ENCODE data around the gene CEP19.

CEP19 gene, protein sequence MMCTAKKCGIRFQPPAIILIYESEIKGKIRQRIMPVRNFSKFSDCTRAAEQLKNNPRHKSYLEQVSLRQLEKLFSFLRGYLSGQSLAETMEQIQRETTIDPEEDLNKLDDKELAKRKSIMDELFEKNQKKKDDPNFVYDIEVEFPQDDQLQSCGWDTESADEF

GRCh38 chr3:196711838-196712513, at the start of gene CEP19, which contains the start of gene PIGX:
Gene CEP19, minus strand, starts transcription at chr3:196712250. Its CDS starts 3,593 bp downstream, at chr3:196708657.
Gene PIGX, plus strand, starts transcription at chr3:196712377.
- TF ChIP-seq EP300 (IDR thresholded peaks at IDR 0.05; ENCODE audit: borderline replicate concordance): peak; percentile 41; the same call in 1 of the 2 replicates
- 0 out of 2 replicates have a peak, but pooled peaks have one; percentile 4 for TF ChIP-seq USF1 (IDR thresholded peaks at IDR 0.05)
- TF ChIP-seq EGR1 (IDR thresholded peaks at IDR 0.05): peak; percentile 94
- TF ChIP-seq CREB1 (IDR thresholded peaks at IDR 0.05; ENCODE audit: low read depth): no peak
- TF ChIP-seq NFIC (IDR thresholded peaks at IDR 0.05): 0 out of 2 replicates have a peak, but pooled peaks have one; percentile 21
- no peak for TF ChIP-seq CEBPB (IDR thresholded peaks at IDR 0.05)
- no peak for TF ChIP-seq REST (IDR thresholded peaks at IDR 0.05; ENCODE audit: low read depth)
- TF ChIP-seq TAF1 (IDR thresholded peaks at IDR 0.05; ENCODE audit: low read depth): peak; percentile 78; the same call in 1 of the 2 replicates
- TF ChIP-seq TCF12 (IDR thresholded peaks at IDR 0.05; ENCODE audit: low read depth): no peak; the same call in 1 of the 2 replicates
- TF ChIP-seq MAX (IDR thresholded peaks at IDR 0.05): peak; percentile 42; the same call in 1 of the 2 replicates
- no peak for TF ChIP-seq RAD21 (IDR thresholded peaks at IDR 0.05; ENCODE audit: low read depth)
- TF ChIP-seq FOXM1 (IDR thresholded peaks at IDR 0.05; ENCODE audit: borderline replicate concordance, low read depth): no peak
- TF ChIP-seq TEAD4 (IDR thresholded peaks at IDR 0.05): no peak
- 0 out of 2 replicates have a peak, but pooled peaks have one; percentile 67 for TF ChIP-seq ZBTB7A (IDR thresholded peaks at IDR 0.05; ENCODE audit: low read depth)
- 0 out of 2 replicates have a peak, but pooled peaks have one; percentile 51 for TF ChIP-seq YY1 (IDR thresholded peaks at IDR 0.05; ENCODE audit: low read depth)

DNA sequence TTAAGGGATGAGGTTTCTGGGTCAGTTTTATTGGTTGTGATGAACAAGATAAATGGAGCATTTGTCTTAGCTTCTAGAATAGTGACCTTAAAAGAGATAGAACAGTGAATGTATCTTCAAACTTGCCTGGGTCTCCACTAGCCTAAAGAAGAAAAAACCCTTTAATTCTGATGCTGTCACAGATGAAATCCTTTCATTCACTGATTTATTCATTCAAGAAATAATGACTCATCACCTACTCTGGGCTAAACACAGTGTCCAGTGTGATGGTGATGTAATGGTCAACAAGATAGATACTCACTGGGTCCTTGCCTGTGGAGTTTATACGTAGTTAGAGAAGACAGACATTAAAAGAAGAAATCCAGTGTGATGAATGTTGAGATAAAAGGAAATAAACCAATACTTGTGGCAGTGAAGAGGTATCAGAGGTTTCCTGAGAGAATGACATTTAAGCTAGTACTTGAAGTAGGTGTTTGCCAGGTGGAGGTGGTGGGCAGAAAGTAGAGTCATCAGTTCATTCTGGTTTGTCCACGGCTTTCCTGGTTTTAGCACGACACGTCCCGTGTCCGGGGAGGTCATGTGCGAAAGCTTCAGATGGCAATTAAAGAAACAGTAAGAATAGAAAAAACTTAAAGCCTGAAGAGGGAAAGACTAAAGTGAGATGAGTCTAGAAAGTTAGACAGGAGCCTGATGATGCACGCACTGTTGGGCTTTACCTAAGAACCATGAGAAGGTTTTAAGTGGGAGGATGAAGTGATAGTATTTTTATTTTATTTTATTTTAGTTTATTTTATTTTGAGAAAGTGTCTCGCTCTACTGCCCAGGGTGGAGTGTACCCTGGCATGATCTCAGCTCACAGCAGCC, 46.1 kb upstream of the CEP19 start:
- TF ChIP-seq EGR1 (IDR thresholded peaks at IDR 0.05): no peak

GRCh38 chr3:196756732-196757131, 44.7 kb upstream of the CEP19 start:
- TF ChIP-seq USF1 (IDR thresholded peaks at IDR 0.05): peak; percentile 31; the same call in 1 of the 2 replicates
- no peak for TF ChIP-seq CEBPB (IDR thresholded peaks at IDR 0.05)
- TF ChIP-seq ZBTB7A (IDR thresholded peaks at IDR 0.05; ENCODE audit: low read depth): no peak
- no peak for TF ChIP-seq TCF12 (IDR thresholded peaks at IDR 0.05; ENCODE audit: low read depth)
- TF ChIP-seq CREB1 (IDR thresholded peaks at IDR 0.05; ENCODE audit: low read depth): no peak
- no peak for TF ChIP-seq EGR1 (IDR thresholded peaks at IDR 0.05)

- TF ChIP-seq REST (IDR thresholded peaks at IDR 0.05; ENCODE audit: low read depth) (no peak), TEAD4 (IDR thresholded peaks at IDR 0.05) (no peak), TAF1 (IDR thresholded peaks at IDR 0.05; ENCODE audit: low read depth) (no peak), MAX (IDR thresholded peaks at IDR 0.05) (no peak), CEBPB (IDR thresholded peaks at IDR 0.05) (no peak), YY1 (IDR thresholded peaks at IDR 0.05; ENCODE audit: low read depth) (no peak), CREB1 (IDR thresholded peaks at IDR 0.05; ENCODE audit: low read depth) (no peak), EP300 (IDR thresholded peaks at IDR 0.05; ENCODE audit: borderline replicate concordance) (no peak), EGR1 (IDR thresholded peaks at IDR 0.05) (no peak), RAD21 (IDR thresholded peaks at IDR 0.05; ENCODE audit: low read depth) (no peak), USF1 (IDR thresholded peaks at IDR 0.05) (no peak), ZBTB7A (IDR thresholded peaks at IDR 0.05; ENCODE audit: low read depth) (no peak), NFIC (IDR thresholded peaks at IDR 0.05) (no peak), TCF12 (IDR thresholded peaks at IDR 0.05; ENCODE audit: low read depth) (no peak), FOXM1 (IDR thresholded peaks at IDR 0.05; ENCODE audit: borderline replicate concordance, low read depth) (no peak)
These were observed 42.3 kb upstream of the CEP19 start for GRCh38 chr3:196754091-196754981.
